Transverse colon (tissue), 4 donors: ENCODE measurements around the gene ADAMTS4. TPM values are rescaled to one million over a fixed set of nuclear protein-coding genes. Genes with fewer than 3 reads are reported as not detected.

ENCODE experiments used
- DNase-seq: peaks from one replicate; pipeline ENCODE4 v3.0.0-alpha.2; 2019
- H3K27ac ChIP-seq, 4 donors: fragments of 200-600 bp; sonication (generic); 2 replicates each; pipeline ENCODE4 v1.5.1; 2016 to 2018; ENCODE audit warnings: inconsistent platforms in 4 of 4
- H3K27me3 ChIP-seq: fragments of 200-600 bp; sonication (generic); 2 replicates; pipeline ENCODE4 v1.5.1; 2017; ENCODE audit warnings: inconsistent platforms
- H3K36me3 ChIP-seq, 4 donors: fragments of 200-600 bp; sonication (generic); 2 replicates each; pipeline ENCODE4 v1.5.1; 2017 to 2019; ENCODE audit warnings: inconsistent platforms in 4 of 4
- H3K4me1 ChIP-seq, 4 donors: fragments of 200-600 bp; sonication (generic); 2 replicates each; pipeline ENCODE4 v1.5.1; 2017 to 2020; ENCODE audit warnings: inconsistent platforms in 4 of 4
- H3K4me3 ChIP-seq, 4 donors: fragments of 200-600 bp; sonication (generic); 1 replicate in 1 of 4; 2 replicates in 3 of 4; pipeline versions ENCODE4 v1.5.1 to v1.6.1; 2017 to 2019; ENCODE audit warnings: inconsistent platforms in 4 of 4
- H3K9me3 ChIP-seq, 2 donors: fragments of 200-600 bp; sonication (generic); 2 replicates each; pipeline ENCODE4 v1.5.1; 2017 to 2019; ENCODE audit warnings: inconsistent platforms in 2 of 2
- CTCF ChIP-seq, 5 experiments: fragments of 200-600 bp in 3 of 5; fragments of 450-650 bp in 2 of 5; sonication (generic) in 3 of 5; IDR thresholded peaks; 1 replicate in 2 of 5; 2 replicates in 3 of 5; pipeline ENCODE4 v1.5.1; 2016 to 2017; ENCODE audit warnings: antibody characterized with exemption in 5 of 5, inconsistent platforms in 3 of 5, mild to moderate bottlenecking in 2 of 5, moderate library complexity in 1 of 5
- EP300 ChIP-seq: sonication (generic); formaldehyde crosslinking; IDR thresholded peaks from one replicate; pipeline ENCODE4 v1.6.1; 2017; ENCODE audit warnings: antibody characterized with exemption, low read depth
- POLR2A ChIP-seq: fragments of 450-650 bp; IDR thresholded peaks from one replicate; pipeline ENCODE4 v1.6.1; 2016; ENCODE audit warnings: antibody characterized with exemption, mild to moderate bottlenecking, moderate library complexity
- POLR2AphosphoS5 ChIP-seq, 3 donors: sonication (generic); formaldehyde crosslinking; IDR thresholded peaks; one replicate each; pipeline ENCODE4 v1.6.1; 2016; ENCODE audit warnings: antibody characterized with exemption in 3 of 3
- WGBS, 2 donors: methylation state at CpG; one replicate each; pipeline ENCODE4 v1.1.5; 2018; ENCODE audit warnings: low coverage in 1 of 2; 5-methylcytosine and 5-hydroxymethylcytosine counted together
- in situ Hi-C, 4 donors: fragments of 200-750 bp; cut with MboI; loops; one replicate each; pipeline versions ENCODE4 v1.15.0 to v1.15.1; 2017; ENCODE audit warnings: low sequenced_read_pairs in 3 of 4, low pct_ligation_motif_present in 1 of 4, low pct_unique_long_range_greater_than_20kb in 1 of 4
- intact Hi-C: fragments of 100-400 bp; cut with DNase I; formaldehyde crosslinking; loops from one replicate; pipeline ENCODE4 v1.15.1; 2023; ENCODE audit warnings: low total_unique reads
- total RNA-seq, 4 donors: library from RNA; depleted of rRNA; stranded (reverse); fragments of >200 nt; gene quantifications; one replicate each; pipeline ENCODE4 v1.1.0, GENCODE V29; 2016

ADAMTS4 gene
- total RNA-seq, 4 donors from 2014 or later, result 1.2 to 34.8 (median 7.2) TPM

GRCh38 chr1:161191971-161192370 lies 6.9 kb downstream of the ADAMTS4 start:
- no peak overlapping the region for H3K27ac ChIP-seq
- H3K4me3 ChIP-seq, result no peak overlapping the region
- no peak for DNase-seq
- no peaks in the 10 kb centered on the region for H3K27me3 ChIP-seq
- TF ChIP-seq POLR2AphosphoS5 (IDR thresholded peaks at IDR 0.05) (no peak), CTCF (IDR thresholded peaks at IDR 0.05) (no peak), EP300 (no peak), POLR2A (no peak)
- no peaks in the 10 kb centered on the region for H3K36me3 ChIP-seq
- peaks cover 0 to 10% (median 4%) of the 10 kb centered on the region in 4 donors for H3K4me1 ChIP-seq
- in situ Hi-C loops, result no loop called here
- intact Hi-C loops, result no loop called here
- H3K9me3 ChIP-seq, result no peaks in the 10 kb centered on the region
- WGBS, 2 donors, result 56 to 73% methylated on average over 6 to 8 of the region's 8 CpGs

- in situ Hi-C loops (no loop called here), intact Hi-C loops (no loop called here)
- Histone ChIP-seq H3K4me3 (no peak overlapping the region), H3K36me3 (no peaks in the 10 kb centered on the region), H3K4me1 (peaks cover 0 to 9% (median 2%) of the 10 kb centered on the region in 4 donors), H3K27ac (no peak overlapping the region), H3K27me3 (no peaks in the 10 kb centered on the region), H3K9me3 (no peaks in the 10 kb centered on the region)
- no peak for DNase-seq
- 79% methylated on average over 22 of the region's 22 CpGs; no CpG with 5 or more reads in 1 of the 2 donors for WGBS, 2 donors
- TF ChIP-seq POLR2A (no peak), CTCF (IDR thresholded peaks at IDR 0.05) (no peak), POLR2AphosphoS5 (IDR thresholded peaks at IDR 0.05) (no peak), EP300 (no peak)
Measured at GRCh38 chr1:161190962-161191521, 7.8 kb downstream of the ADAMTS4 start.

GRCh38 chr1:161189036-161189435 lies 9.8 kb downstream of the ADAMTS4 start:
- Histone ChIP-seq H3K27ac (no peak overlapping the region), H3K36me3 (no peaks in the 10 kb centered on the region), H3K27me3 (no peaks in the 10 kb centered on the region), H3K4me3 (no peak overlapping the region), H3K9me3 (no peaks in the 10 kb centered on the region), H3K4me1 (peaks cover 0 to 19% (median 2%) of the 10 kb centered on the region in 4 donors)
- intact Hi-C loops, result no loop called here
- in situ Hi-C loops, result no loop called here
- 94 to 95% methylated on average over 5 of the region's 5 CpGs for WGBS, 2 donors
- DNase-seq, result no peak
- TF ChIP-seq CTCF (IDR thresholded peaks at IDR 0.05) (no peak), POLR2AphosphoS5 (IDR thresholded peaks at IDR 0.05) (no peak), EP300 (no peak), POLR2A (no peak)

- H3K27me3 ChIP-seq, result no peaks in the 10 kb centered on the region
- TF ChIP-seq POLR2A, result no peak
- TF ChIP-seq POLR2AphosphoS5 (IDR thresholded peaks at IDR 0.05), result no peak
- no peak for TF ChIP-seq CTCF (IDR thresholded peaks at IDR 0.05)
- TF ChIP-seq EP300, result no peak
- 83 to 100% methylated on average over 1 to 6 of the region's 6 CpGs for WGBS, 2 donors
- intact Hi-C loops (no loop called here), in situ Hi-C loops (no loop called here)
- H3K9me3 ChIP-seq, result no peaks in the 10 kb centered on the region
- peaks cover 0 to 19% (median 2%) of the 10 kb centered on the region in 4 donors for H3K4me1 ChIP-seq
- no peak overlapping the region for H3K27ac ChIP-seq
- no peak for DNase-seq
- H3K36me3 ChIP-seq, result no peaks in the 10 kb centered on the region
- no peak overlapping the region for H3K4me3 ChIP-seq
Measured at GRCh38 chr1:161188381-161188780, 10.5 kb downstream of the ADAMTS4 start.
